Renal pelvis (tissue), 4 donors: Measurements from ENCODE around the gene KCNMA1. TPM values are rescaled to one million over a fixed set of nuclear protein-coding genes. Genes with fewer than 3 reads are reported as not detected.

Experiments used
- DNase-seq: peaks from one replicate; pipeline ENCODE4 v3.0.0-alpha.2; 2013
- polyA plus RNA-seq, 3 donors: library from polyadenylated mRNA; unstranded; fragments of 120-200 nt; gene quantifications; one replicate each; pipeline ENCODE4 v1.2.1, GENCODE V29; 2013; ENCODE audit not compliant: insufficient read length in 3 of 3

KCNMA1 gene
- polyA plus RNA-seq, 3 donors, result 3.2 to 3.9 (median 3.4) TPM

DNA sequence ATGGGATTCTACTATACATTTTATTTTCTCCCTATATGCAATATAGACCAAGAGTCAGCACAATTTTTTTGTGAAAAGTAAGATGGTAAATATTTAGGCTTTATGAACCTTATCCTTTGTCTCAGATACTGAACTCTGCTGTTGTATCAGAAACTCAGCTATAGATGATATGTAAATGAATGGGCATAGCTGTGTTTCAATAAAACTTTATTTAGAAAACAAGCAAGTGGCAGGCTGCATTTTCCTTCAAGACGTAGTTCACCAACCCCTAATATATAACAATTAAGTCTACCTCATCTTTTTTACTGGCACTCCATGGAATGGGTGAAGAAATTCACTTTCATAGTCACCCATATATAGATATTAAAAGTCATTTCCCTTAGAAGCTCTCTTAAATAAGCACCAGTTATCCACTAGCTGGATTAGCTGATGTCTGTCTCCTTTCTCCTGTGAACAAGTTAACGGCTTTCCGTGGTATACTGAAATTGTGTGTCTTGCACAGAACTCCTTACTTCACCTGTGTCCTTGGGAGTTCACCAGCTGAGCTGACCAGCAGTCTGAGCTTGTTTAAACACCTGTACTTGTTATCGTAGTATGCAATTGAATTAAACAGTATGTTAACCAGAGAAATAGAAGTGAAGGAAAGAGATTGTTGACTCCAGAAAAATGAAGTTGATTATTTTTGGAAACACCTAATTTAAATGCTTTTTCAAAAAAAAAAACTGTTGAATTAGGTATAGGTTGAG is 770.6 kb downstream of the KCNMA1 start:
- DNase-seq, result no peak

GRCh38 chr10:76864922-76865321 is 772.7 kb downstream of the KCNMA1 start:
- DNase-seq, result no peak

DNA sequence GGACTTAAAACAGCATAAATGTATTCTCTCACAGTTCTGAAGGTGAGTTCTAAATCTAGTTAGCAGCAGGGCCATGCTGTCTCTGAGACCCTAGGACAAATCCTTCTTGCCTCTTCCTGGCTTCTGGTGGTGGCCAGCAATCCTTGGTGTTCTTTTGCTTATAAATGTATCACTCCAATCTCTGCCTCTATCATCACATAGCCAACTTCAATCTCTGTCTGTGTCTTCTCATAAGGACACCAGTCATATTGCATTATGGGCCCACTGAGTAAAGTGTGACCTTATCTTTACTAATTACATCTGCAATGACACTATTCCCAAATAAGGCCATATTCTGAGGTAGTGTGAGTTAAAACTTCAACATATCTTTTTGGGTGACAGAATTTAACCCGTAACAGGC is 778.9 kb downstream of the KCNMA1 start:
- no peak for DNase-seq

- DNase-seq, result peak; percentile 0
Observed at GRCh38 chr10:76840802-76841201, 796.8 kb downstream of the KCNMA1 start.

GRCh38 chr10:76839276-76839675 is 798.3 kb downstream of the KCNMA1 start:
- peak; percentile 4 for DNase-seq

GRCh38 chr10:76830218-76830617 is 807.4 kb downstream of the KCNMA1 start:
- no peak for DNase-seq

GRCh38 chr10:76829724-76830123 is 807.9 kb downstream of the KCNMA1 start:
- no peak for DNase-seq
